HS-27A (cell line): Measurements from ENCODE around the gene NELL1.

Experiments
- DNase-seq: peaks from one replicate; pipeline ENCODE4 v3.0.0-alpha.2; 2012; ENCODE audit warnings: low read depth, missing footprints

Gene NELL1

GRCh38 chr11:20668844-20669819, at the start of gene NELL1:
Gene NELL1, plus strand, starts transcription at chr11:20669586.
- DNase-seq = no peak

GRCh38 chr11:20620988-20621387, 48.4 kb upstream of the NELL1 start:
- no peak for DNase-seq

GRCh38 chr11:20621679-20622078, 47.7 kb upstream of the NELL1 start:
- DNase-seq = no peak

GRCh38 chr11:20623252-20623651, 46.1 kb upstream of the NELL1 start:
- DNase-seq = no peak

GRCh38 chr11:20626279-20626678, 43.1 kb upstream of the NELL1 start:
- DNase-seq = no peak

GRCh38 chr11:20627026-20627425, 42.4 kb upstream of the NELL1 start:
- no peak for DNase-seq

GRCh38 chr11:20627701-20628100, 41.7 kb upstream of the NELL1 start:
- no peak for DNase-seq

- DNase-seq = no peak
Observed at GRCh38 chr11:20631519-20632168, 37.7 kb upstream of the NELL1 start.

- DNase-seq = no peak
Observed at GRCh38 chr11:20632169-20632532, 37.2 kb upstream of the NELL1 start.

- DNase-seq = no peak
Observed at GRCh38 chr11:20634044-20634443, 35.3 kb upstream of the NELL1 start.

GRCh38 chr11:20634781-20635180, 34.6 kb upstream of the NELL1 start:
- DNase-seq = no peak

- DNase-seq = no peak
Observed at GRCh38 chr11:20638074-20638473, 31.3 kb upstream of the NELL1 start.

GRCh38 chr11:20639688-20640087, 29.7 kb upstream of the NELL1 start:
- no peak for DNase-seq

- no peak for DNase-seq
Observed at GRCh38 chr11:20640401-20640800, 29.0 kb upstream of the NELL1 start.

GRCh38 chr11:20644360-20644759, 25.0 kb upstream of the NELL1 start:
- no peak for DNase-seq

GRCh38 chr11:20647976-20648565, 21.3 kb upstream of the NELL1 start:
- DNase-seq = peak; percentile 12

- no peak for DNase-seq
Observed at GRCh38 chr11:20652150-20652806, 17.1 kb upstream of the NELL1 start.

- no peak for DNase-seq
Observed at GRCh38 chr11:20654038-20654437, 15.3 kb upstream of the NELL1 start.

GRCh38 chr11:20656901-20657300, 12.5 kb upstream of the NELL1 start:
- no peak for DNase-seq

GRCh38 chr11:20658135-20658534, 11.3 kb upstream of the NELL1 start:
- DNase-seq = no peak

- DNase-seq = no peak
Observed at GRCh38 chr11:20661445-20661844, 7.9 kb upstream of the NELL1 start.

- DNase-seq = no peak
Observed at GRCh38 chr11:20661850-20662249, 7.5 kb upstream of the NELL1 start.
